Measurements from ENCODE around the gene DDC. TPM values are rescaled to one million over a fixed set of nuclear protein-coding genes. Genes with fewer than 3 reads are reported as not detected.

The DDC gene
- total RNA-seq, 1 donor = not detected

GRCh38 chr7:50595491-50596102 lies 30.4 kb upstream of the DDC start:
- DNase-seq (ENCODE audit: low read depth) = peak; percentile 31
- TF ChIP-seq CTCF (IDR thresholded peaks at IDR 0.05; ENCODE audit: insufficient read depth, low read depth, low read length) = peak; percentile 54
- H3K4me3 ChIP-seq (ENCODE audit: low read depth, low read length) = no peak overlapping the region

DNA sequence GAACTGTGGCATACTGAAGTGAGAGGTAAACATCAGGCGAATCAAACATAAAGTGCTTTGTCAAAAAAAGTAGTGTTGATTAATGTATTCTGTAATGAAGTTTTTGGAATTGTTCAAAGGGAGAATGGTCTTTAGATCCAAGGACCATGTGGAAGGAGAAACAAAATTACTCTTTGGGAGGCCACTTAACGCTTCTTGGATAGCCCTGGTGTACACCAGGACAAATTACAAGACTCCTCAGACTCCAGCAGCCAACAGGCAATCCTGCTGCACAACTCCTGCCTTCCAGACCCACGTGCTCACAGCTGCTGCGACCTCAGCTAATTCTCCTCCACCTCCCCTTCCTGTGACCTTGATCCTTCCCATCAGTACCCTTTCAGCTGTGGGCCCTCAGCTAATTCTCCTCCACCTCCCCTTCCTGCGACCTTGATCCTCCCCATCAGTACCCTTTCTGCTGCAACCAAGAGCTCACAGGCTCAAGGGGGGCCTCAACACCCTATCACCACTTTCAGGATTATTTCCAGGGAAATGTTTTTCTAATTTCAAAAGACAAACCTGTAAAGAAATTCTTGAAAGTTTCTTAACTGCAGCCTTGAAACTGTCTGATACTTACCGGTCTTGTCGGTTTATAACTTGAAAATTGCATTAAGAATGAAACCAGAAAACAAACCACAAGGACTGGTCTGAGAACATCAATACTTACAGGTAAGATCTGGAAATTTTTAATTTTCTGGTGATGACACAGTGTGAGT lies 29.7 kb upstream of the DDC start:
- no peak overlapping the region for H3K4me3 ChIP-seq (ENCODE audit: low read depth, low read length)
- no peak for TF ChIP-seq CTCF (IDR thresholded peaks at IDR 0.05; ENCODE audit: insufficient read depth, low read depth, low read length)
- DNase-seq (ENCODE audit: low read depth) = no peak

DNA sequence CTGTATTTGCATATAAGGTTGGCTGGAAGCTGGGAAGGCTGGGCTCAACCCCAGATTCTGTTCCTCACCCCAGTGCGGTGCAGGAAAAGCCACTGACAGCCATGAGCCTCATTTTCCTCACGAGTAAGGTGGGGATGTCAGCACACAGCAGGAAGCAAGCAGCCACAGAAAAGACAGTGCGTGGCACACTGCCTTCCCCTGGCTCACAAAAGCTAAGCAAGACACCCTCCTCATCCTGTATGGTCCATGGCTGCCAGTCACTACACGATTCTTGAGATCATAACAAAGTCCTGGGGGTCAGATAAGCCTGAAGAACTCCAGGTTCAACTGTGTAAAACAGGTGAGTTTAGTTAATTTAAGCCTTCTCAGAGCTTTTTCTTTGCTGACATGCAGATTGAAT lies 28.9 kb upstream of the DDC start:
- no peak for TF ChIP-seq CTCF (IDR thresholded peaks at IDR 0.05; ENCODE audit: insufficient read depth, low read depth, low read length)
- DNase-seq (ENCODE audit: low read depth) = no peak
- no peak overlapping the region for H3K4me3 ChIP-seq (ENCODE audit: low read depth, low read length)

- DNase-seq (ENCODE audit: low read depth) = no peak
- no peak overlapping the region for H3K4me3 ChIP-seq (ENCODE audit: low read depth, low read length)
- TF ChIP-seq CTCF (IDR thresholded peaks at IDR 0.05; ENCODE audit: insufficient read depth, low read depth, low read length) = no peak
These were observed 27.7 kb upstream of the DDC start for GRCh38 chr7:50592940-50593339.

DNA sequence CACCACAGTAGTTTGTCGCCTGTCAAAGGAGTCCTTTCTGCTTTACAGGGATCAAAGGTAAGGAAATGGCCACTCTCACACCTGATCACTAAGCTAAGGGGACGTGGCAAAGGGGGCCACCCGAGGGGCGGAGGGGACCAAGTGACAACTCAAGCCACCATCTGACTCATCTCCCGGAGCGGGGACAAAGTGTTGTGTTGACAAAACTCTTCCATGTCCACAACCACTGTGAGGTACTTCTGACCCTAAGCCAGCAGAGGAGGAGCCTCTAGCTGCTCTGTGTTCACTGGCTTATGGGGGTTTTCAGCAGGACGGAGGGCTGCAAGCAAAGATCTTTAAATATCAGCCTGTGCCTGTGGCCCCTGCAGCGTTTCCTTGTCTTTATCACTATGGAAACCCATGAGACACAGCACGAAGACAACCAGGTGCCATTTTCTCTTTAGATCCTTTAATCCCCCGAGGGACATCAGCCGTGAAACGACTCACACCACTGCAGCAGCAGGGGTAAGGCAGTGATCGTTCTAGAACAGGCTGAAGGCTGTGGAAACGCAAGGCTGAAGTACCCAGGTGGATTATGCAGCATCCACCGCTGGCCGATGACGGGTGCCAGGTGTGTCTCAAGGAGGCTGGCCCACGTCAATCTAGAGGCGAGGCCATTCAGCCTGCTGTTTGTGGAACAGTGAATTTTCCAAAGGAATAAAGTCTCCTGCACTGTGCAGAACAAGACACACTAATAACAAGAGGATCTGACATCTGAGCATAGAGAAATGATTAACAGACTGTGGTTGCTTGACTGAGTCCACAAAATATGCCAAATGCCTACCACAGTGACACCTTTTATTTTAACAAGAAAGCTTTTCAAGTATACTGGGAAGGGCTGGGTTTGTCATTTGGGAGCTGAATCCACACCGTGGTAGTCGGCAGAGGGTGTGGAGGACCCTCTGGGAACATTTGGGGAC lies 26.6 kb upstream of the DDC start:
- no peak for DNase-seq (ENCODE audit: low read depth)
- no peak overlapping the region for H3K4me3 ChIP-seq (ENCODE audit: low read depth, low read length)
- TF ChIP-seq CTCF (IDR thresholded peaks at IDR 0.05; ENCODE audit: insufficient read depth, low read depth, low read length) = no peak

DNA sequence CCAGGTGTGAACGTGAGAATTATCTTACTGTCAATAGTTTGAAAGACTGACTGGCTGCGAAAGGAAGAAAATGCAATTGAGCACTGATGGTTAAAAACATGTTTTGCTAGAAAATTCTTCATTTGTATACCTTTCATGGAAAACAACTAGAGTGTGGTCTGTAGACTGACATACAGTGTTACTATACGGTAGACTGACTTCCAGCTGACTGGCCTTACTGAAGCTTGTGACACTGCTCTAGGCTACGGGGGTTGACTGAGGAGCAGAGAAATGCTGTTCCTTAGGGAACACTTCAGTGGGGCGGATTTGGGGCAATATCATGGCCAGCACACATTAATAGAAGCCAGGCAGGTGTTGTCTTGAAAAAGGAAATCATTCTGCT lies 25.9 kb upstream of the DDC start:
- TF ChIP-seq CTCF (IDR thresholded peaks at IDR 0.05; ENCODE audit: insufficient read depth, low read depth, low read length) = no peak
- H3K4me3 ChIP-seq (ENCODE audit: low read depth, low read length) = no peak overlapping the region
- no peak for DNase-seq (ENCODE audit: low read depth)
